HPDE6-E6E7 (cell line): Measurements from ENCODE around the gene HPS1.

ENCODE experiments used
- DNase-seq: peaks from one replicate; pipeline ENCODE4 v3.0.0; 2011; ENCODE audit warnings: missing footprints; ENCODE audit errors: extremely low spot score

The HPS1 gene

DNA sequence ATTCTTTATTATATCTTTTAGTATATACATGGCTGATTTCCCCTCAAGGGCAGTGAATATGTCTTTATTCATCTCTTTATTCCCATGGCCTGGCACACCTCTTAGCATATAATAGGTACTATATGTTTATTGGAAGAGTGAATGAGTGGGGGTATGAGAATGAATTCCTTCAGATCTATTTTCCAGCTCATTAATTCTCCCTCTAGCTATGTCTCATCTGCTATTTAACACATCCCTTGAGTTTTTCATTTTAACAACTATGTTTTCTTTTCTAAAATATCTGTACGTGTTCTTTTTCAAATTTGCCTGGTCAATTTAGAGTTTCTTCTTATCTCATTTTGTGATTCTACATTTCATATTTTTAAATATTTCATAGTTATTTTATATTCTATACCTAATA is 14.4 kb downstream of the HPS1 start:
- no peak for DNase-seq

DNA sequence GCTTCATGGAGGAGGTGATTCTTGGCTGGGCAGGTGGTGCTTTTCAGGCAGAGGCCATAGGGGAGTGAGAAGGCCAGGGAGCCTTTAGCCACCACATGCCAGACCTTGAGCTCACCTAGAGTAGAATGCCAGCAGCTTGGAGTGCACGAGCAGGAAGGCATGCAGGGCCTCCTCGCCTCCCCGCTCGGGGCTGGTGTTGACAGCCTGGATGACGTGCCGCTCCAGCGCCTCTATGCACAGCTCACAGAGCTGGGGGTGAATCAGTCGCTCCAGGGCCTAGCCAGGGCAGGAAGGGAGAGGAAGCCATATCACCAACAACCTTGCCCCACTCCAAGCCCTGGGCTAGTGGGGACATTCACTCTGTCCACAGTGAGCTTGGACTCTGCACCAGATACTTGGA is 15.7 kb downstream of the HPS1 start:
- no peak for DNase-seq

- no peak for DNase-seq
Observed at GRCh38 chr10:98430427-98430826, 16.3 kb downstream of the HPS1 start.

GRCh38 chr10:98429320-98430072 is 17.2 kb downstream of the HPS1 start:
- DNase-seq, result no peak

- no peak for DNase-seq
Observed at GRCh38 chr10:98427011-98427515, 19.7 kb downstream of the HPS1 start.

DNA sequence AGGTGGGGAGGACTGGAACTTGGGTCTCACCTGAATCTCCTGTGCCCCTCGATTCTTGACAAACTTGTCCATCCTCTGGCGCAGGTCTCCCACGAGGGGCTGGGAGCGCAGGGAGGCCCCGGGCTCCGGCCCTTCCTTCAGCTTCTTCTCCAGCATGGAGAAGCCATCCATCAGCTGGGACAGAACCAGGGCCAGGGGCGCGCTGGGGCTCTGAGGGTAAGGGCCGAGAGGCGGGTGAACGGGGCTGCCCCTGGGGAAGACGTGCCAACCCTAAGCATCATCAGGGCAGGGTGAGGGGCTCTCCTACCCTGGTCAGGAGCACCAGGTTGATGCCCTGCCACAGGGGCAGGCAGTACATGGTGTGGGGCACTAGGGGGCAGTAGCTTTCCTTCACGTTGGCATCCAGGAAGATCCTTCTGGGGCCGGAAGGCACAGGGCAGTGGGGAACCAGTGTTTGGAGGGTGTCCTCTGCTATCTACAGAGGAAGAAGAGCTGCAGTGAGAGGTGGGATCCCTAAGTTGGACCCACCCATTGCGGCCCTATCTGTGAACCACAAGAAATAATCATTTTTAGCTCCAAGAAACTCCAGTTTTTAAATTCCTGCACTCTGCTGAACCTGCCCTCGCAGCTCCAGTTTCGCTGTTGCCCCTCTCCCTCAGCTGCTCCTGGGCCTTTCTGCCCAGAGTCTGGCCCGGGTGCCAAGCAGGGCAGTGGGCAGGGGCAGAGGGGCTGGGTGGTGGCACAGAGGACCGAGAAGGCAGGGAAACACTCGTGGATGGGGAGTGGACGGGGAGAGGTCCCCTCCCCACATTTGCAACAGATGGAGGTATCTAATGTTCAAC is 21.0 kb downstream of the HPS1 start:
- peak; percentile 51 for DNase-seq

GRCh38 chr10:98424295-98425254 is 22.2 kb downstream of the HPS1 start:
- DNase-seq, result no peak

DNA sequence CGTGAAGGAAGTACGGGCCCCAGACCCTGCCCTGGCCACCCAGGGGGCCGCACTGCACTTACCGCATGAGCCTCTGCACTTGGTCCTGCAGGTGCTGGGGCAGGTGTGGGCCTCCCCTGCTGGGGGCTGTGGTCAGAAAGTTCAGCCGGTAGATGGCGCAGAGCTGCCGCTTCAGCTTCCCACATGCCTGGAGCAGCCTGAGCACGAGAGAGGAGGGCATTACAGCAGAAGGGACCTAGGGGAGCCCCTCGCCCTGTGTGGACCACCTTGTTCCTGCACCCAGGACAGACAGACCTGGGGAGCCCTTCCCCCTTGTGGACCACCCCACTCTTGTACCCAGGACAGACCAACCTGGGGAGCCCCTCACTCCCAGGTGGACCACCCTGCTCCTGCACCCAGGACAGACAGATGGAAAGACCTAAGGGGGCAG is 23.0 kb downstream of the HPS1 start:
- DNase-seq, result no peak

DNA sequence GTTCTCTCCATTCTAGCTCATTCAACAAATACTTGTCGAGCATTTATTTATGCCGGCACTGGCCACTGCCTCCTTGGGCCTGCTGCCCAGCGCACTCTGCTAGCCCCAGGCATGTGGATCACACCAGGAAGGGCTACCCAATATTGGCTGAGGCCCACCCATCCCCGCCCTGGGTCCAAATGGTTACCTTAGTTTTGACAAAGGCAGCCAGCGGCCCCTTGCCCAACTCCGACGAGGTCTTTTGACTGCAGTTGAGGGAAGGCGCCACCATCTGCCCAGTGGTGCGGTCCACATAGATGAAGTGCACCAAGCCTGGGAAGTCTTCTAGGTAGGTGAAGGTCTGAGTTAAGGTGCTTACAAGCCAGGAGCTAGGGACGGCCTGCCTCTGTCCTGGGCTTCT is 24.6 kb downstream of the HPS1 start:
- DNase-seq, result no peak

DNA sequence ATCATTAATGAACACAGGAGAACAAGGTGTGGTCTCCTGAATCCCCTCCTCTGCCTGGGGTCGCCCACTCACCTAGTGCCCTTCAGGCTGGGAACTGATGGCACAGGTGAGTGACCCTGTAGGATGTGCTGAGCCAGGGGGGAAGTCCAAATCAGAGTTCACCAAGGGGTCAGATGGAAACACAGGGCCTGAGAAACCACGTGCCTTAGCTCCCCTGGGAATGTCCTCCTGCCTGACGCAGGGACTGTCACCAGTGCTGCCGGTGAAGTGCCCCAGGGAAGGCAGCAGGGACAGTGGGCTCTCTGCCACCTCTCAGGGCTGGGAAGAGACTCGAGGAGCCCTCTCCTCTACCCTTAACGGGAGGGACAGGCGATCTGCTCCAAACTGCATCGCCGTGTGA is 25.9 kb downstream of the HPS1 start:
- DNase-seq, result no peak

- no peak for DNase-seq
Observed at GRCh38 chr10:98419469-98420261, 27.1 kb downstream of the HPS1 start.

DNA sequence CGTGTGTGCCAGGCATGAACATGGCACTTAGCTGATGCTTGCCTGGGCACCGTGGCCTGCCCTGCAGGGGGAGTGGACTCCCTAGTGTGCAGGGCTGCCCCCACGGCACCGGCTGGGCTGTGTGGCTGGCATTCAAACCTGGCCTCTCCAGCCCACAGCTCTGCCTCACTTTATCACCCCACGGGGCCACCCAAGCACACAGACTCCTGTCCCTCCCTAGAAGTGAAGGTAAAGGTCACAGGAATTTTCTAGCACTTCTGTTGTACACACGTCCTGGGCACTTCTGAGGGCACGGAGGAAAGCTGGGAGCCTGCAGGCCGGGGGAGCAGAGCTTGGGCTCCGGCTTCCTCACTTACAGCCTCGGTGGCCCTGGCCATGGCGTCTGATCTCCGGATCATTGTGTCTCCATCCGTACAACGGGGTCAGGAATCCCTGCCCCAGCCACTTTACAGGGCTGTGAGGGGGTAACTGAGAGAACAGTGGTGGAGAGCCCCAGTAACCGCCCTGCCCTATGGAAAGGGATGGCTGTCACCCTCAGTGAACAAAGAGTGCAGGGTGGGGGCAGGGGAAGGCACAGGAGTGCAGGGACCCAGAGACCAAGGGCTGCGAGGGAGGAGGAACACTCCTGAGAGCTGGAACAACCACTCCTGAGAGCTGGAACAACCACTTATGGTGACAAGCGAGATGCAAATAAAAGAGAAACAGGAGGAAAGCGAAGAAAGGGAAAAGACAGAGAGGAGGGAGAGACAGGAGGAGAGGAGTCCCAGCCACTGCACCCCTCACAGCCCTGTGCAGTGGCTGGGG is 27.9 kb downstream of the HPS1 start:
- no peak for DNase-seq

DNA sequence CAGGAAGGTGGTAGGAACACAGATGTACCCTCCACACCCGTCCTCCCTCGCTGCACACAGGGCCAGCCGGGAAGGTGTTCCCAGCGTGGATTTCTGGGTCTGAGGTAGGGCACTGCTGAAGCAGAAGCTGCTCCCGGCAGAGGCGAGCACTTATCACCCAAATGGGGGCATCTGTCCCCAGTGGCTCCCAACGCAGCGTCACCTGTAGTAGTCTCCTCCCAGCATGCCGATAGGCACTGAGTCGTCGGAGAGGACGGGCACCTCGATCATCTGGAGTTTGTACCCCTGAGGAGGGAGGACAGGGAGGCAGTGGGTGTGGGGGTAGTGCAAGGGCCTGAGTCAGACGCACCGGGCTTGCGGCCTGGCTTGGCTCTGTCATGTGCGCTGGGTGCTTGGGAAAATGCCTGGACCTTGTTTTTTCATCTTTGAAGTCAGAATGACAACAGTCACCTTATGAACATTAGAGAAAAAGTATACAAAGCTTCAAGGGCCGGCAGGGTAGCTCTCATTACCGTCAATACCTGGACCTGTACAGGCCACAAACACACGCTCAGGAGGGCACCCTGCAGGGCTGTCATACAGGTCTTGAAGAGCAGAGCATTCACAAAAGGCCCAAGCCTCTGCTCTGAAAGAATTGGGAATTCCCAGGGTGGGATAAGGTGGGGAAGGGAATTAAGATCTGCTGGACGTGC is 28.6 kb downstream of the HPS1 start:
- DNase-seq, result no peak

- DNase-seq, result no peak
Observed at GRCh38 chr10:98417481-98417959, 29.2 kb downstream of the HPS1 start.

DNA sequence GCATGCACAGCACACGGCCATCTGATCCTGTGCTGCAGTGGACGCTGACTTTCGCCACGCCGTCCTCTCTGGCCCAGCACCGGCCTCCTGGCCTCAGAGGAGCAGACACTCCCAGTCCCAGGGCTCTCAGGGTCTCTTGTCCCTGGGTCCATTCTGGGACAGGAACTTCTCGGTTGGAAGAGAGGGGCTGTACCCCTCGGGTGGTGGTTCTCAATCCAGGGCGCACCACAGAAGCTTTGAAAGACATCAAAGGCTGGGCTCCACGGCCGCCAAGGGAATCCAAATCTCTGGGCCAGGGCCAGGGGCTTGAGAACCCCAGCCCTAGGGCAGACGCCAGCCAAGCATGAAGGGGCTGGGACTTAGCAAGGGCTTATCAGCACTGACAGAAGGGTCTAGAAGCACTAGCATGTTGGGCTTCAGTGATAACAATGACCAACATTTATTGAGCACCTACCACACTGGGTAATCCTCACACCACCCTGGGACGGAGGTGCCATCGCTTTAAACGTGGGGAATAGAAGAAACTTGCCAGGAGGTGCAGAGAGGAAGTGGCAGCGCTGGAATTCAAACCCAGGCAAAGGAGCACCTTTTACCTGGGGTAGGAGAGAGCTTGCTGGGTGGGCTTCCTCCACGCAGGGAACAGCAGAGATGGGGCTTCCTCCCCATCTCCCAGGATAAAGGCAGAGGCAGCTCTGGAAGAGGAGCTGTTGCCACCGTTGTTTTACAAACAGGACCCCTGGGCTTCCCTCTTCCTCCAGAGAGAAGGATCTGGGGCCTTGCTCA is 29.9 kb downstream of the HPS1 start:
- no peak for DNase-seq

DNA sequence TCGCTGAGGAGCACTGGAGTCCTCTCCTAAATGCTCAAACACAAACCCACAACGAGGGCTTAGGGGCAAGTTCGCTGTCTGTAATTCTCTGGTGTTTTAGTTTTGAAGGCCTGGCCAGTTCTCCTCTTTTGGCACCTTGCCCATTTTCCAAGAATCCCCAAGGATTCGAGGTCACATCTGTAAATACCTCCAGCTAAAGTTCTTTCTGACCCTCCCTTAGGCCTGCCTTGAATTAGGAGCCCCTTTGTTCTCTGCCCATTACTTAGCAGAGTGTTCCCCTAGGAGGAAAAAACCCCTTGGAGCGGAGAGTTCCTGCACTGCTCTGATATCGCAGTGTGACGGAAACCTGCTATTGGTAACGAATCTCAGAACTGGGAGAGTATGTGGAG is 31.0 kb downstream of the HPS1 start:
- no peak for DNase-seq

- peak; percentile 85 for DNase-seq
Observed at GRCh38 chr10:98414932-98415730, 31.6 kb downstream of the HPS1 start, which contains the start of gene PYROXD2. Gene PYROXD2 (minus strand): TSS chr10:98415182. CDS start chr10:98415135, 47 bp downstream.

DNA sequence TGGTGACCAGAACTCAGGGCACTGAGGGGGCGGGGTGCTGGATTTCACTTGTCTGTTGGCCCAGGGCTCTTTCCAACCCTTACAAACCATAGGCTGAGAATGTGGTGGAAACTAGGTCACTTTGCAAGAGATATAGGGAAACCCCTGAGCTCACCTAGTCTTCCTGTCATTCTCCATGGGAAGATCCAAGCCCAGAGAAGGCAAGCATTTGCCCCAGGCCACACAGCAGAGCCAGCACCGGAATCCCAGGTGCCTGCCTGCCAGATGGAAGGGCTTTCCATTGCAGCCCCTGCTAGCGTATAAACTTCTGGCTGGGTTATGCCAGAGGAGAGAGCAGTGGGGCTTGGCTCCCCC is 32.2 kb downstream of the HPS1 start:
- DNase-seq, result no peak
